HG02938 (cell line): ENCODE data around the gene TNS1.

Source experiments
- ATAC-seq: cut with Tn5 transposase; IDR thresholded peaks from one replicate; pipeline ENCODE4 v1.9.1; 2021; ENCODE audit warnings: mild to moderate bottlenecking, moderate library complexity; ENCODE audit not compliant: unreplicated experiment

The TNS1 gene

GRCh38 chr2:217857624-217858506 is 144.9 kb downstream of the TNS1 start:
- no peak for ATAC-seq

GRCh38 chr2:217856871-217857270 is 145.9 kb downstream of the TNS1 start:
- ATAC-seq = no peak

GRCh38 chr2:217856159-217856558 is 146.6 kb downstream of the TNS1 start:
- no peak for ATAC-seq

GRCh38 chr2:217854684-217855420 is 147.9 kb downstream of the TNS1 start:
- ATAC-seq = no peak

- ATAC-seq = no peak
Observed at GRCh38 chr2:217853961-217854360, 148.8 kb downstream of the TNS1 start.

- no peak for ATAC-seq
Observed at GRCh38 chr2:217853301-217853881, 149.4 kb downstream of the TNS1 start.

GRCh38 chr2:217852555-217853211 is 150.1 kb downstream of the TNS1 start:
- no peak for ATAC-seq

GRCh38 chr2:217851191-217852020 is 151.4 kb downstream of the TNS1 start:
- no peak for ATAC-seq

GRCh38 chr2:217849154-217849975 is 153.4 kb downstream of the TNS1 start:
- ATAC-seq = no peak

GRCh38 chr2:217848351-217848957 is 154.3 kb downstream of the TNS1 start:
- no peak for ATAC-seq

- ATAC-seq = no peak
Observed at GRCh38 chr2:217847552-217848350, 155.0 kb downstream of the TNS1 start.

- ATAC-seq = no peak
Observed at GRCh38 chr2:217847115-217847514, 155.7 kb downstream of the TNS1 start.

- ATAC-seq = no peak
Observed at GRCh38 chr2:217846321-217846743, 156.5 kb downstream of the TNS1 start.

- no peak for ATAC-seq
Observed at GRCh38 chr2:217845301-217845700, 157.5 kb downstream of the TNS1 start.

- no peak for ATAC-seq
Observed at GRCh38 chr2:217844696-217845095, 158.1 kb downstream of the TNS1 start.

- no peak for ATAC-seq
Observed at GRCh38 chr2:217843324-217843723, 159.5 kb downstream of the TNS1 start.

- no peak for ATAC-seq
Observed at GRCh38 chr2:217842017-217842416, 160.8 kb downstream of the TNS1 start.

GRCh38 chr2:217840522-217840921 is 162.3 kb downstream of the TNS1 start:
- ATAC-seq = no peak
